HepG2 (cell line): ENCODE data around the gene RGS19. TPM values are rescaled to one million over a fixed set of nuclear protein-coding genes. Genes with fewer than 3 reads are reported as not detected.
A peak's percentile ranks its signal among the peaks of the same experiment; 100 is the strongest.

ENCODE experiments used
- ATF7 ChIP-seq, 2 experiments: fragments of 450-650 bp in 1 of 2; sonication (generic) in 1 of 2; formaldehyde crosslinking in 1 of 2; IDR thresholded peaks; 2 replicates each; pipeline versions ENCODE4 v1.4.0 to v1.6.1; 2016 to 2020; ENCODE audit warnings: antibody characterized with exemption in 1 of 2, mild to moderate bottlenecking in 1 of 2, missing genetic modification reagents in 1 of 2
- HMG20B ChIP-seq: conservative IDR thresholded peaks from 2 replicates; pipeline ENCODE4 v1.6.1; 2016; ENCODE audit warnings: missing genetic modification reagents, missing compliant biosample characterization
- MNT ChIP-seq: fragments of 450-650 bp; IDR thresholded peaks from 2 replicates; pipeline ENCODE4 v1.6.1; 2016
- MXD3 ChIP-seq: IDR thresholded peaks from 2 replicates; pipeline ENCODE4 v1.6.1; 2016; ENCODE audit warnings: mild to moderate bottlenecking, missing biosample characterization, missing genetic modification reagents
- PHF8 ChIP-seq: sonication (generic); formaldehyde crosslinking; IDR thresholded peaks from 2 replicates; pipeline ENCODE4 v1.5.0; 2020; ENCODE audit warnings: missing genetic modification reagents
- PLSCR1 ChIP-seq: sonication (generic); formaldehyde crosslinking; IDR thresholded peaks from 2 replicates; pipeline ENCODE4 v1.5.0; 2020; ENCODE audit warnings: missing genetic modification reagents, mild to moderate bottlenecking, borderline replicate concordance
- ZBED4 ChIP-seq: sonication (generic); formaldehyde crosslinking; IDR thresholded peaks from 2 replicates; pipeline ENCODE4 v1.4.0; 2020; ENCODE audit warnings: missing genetic modification reagents, borderline replicate concordance
- ZBTB8A ChIP-seq: sonication (generic); formaldehyde crosslinking; IDR thresholded peaks from 2 replicates; pipeline ENCODE4 v1.4.0; 2020; ENCODE audit warnings: mild to moderate bottlenecking, low read depth, missing genetic modification reagents, borderline replicate concordance
- ZMYM2 ChIP-seq: sonication (generic); formaldehyde crosslinking; IDR thresholded peaks from 2 replicates; pipeline ENCODE4 v1.8.0; 2022; ENCODE audit warnings: mild to moderate bottlenecking, missing genetic modification reagents
- ZNF326 ChIP-seq: sonication (generic); formaldehyde crosslinking; IDR thresholded peaks from 2 replicates; pipeline ENCODE4 v1.4.0; 2020; ENCODE audit warnings: missing genetic modification reagents, borderline replicate concordance
- ZNF773 ChIP-seq: sonication (generic); formaldehyde crosslinking; IDR thresholded peaks from 2 replicates; pipeline ENCODE4 v1.4.0; 2020; ENCODE audit warnings: missing genetic modification reagents, borderline replicate concordance
- polyA plus RNA-seq, 8 experiments: library from polyadenylated mRNA; depleted of rRNA in 3 of 8; stranded (reverse) in 7 of 8; unstranded in 1 of 8; fragments of >200 nt; fragmentation: Illumina TruSeq in 4 of 8; extraction: Trizol in 4 of 8; gene quantifications; 2 replicates each; pipeline versions ENCODE4 v1.2.1 to v1.2.3, GENCODE V29; 2011 to 2016; ENCODE audit warnings: low read depth in 4 of 8, missing spikeins in 1 of 8, mixed read lengths in 1 of 8; ENCODE audit not compliant: insufficient read depth in 1 of 8
- total RNA-seq, 5 experiments: library from RNA; depleted of rRNA; stranded (reverse); fragments of >200 nt; fragmentation: Illumina TruSeq; extraction: Trizol; gene quantifications; 2 replicates each; pipeline ENCODE4 v1.2.3, GENCODE V29; 2016; ENCODE audit warnings: low read depth in 1 of 5

RGS19 gene
- total and polyA plus RNA-seq, 2 of the 13 experiments (the other 11 are each of a cell fraction or from before 2014, with no cell fraction given) = 10.7 to 11.9 TPM

GRCh38 chr20:64050261-64051032 is 28.9 kb downstream of the RGS19 start (continued):
- TF ChIP-seq MXD3 (CRISPR knock-in tag) = 0 out of 2 replicates have a peak, but pooled peaks have one; percentile 5
- no peak; the same call in 1 of the 2 replicates for TF ChIP-seq HMG20B
- TF ChIP-seq ZNF773 (CRISPR knock-in tag) = 0 out of 2 replicates have a peak, but pooled peaks have one; percentile 51
- peak; percentile 67 for TF ChIP-seq MNT
- TF ChIP-seq ZBTB8A (CRISPR knock-in tag) = no peak
- no peak for TF ChIP-seq ZBED4 (CRISPR knock-in tag)
- no peak for TF ChIP-seq ATF7 (IDR thresholded peaks at IDR 0.05)
- no peak for TF ChIP-seq ATF7 (CRISPR knock-in tag; IDR thresholded peaks at IDR 0.05)
- no peak for TF ChIP-seq PLSCR1 (CRISPR knock-in tag)
- peak; percentile 27; the same call in 1 of the 2 replicates for TF ChIP-seq ZMYM2 (CRISPR knock-in tag)
- TF ChIP-seq ZNF326 = peak; percentile 73; the same call in 1 of the 2 replicates
- TF ChIP-seq PHF8 = peak; percentile 47
- TF ChIP-seq, all 625 proteins: peak for 296
